ENCODE results near the gene BRF1.
"Not testable (repeated sequence)": the region's sequence is repeated elsewhere in the genome, so short reads cannot be mapped to it uniquely, and the experiment has no call there.

BRF1 gene, protein sequence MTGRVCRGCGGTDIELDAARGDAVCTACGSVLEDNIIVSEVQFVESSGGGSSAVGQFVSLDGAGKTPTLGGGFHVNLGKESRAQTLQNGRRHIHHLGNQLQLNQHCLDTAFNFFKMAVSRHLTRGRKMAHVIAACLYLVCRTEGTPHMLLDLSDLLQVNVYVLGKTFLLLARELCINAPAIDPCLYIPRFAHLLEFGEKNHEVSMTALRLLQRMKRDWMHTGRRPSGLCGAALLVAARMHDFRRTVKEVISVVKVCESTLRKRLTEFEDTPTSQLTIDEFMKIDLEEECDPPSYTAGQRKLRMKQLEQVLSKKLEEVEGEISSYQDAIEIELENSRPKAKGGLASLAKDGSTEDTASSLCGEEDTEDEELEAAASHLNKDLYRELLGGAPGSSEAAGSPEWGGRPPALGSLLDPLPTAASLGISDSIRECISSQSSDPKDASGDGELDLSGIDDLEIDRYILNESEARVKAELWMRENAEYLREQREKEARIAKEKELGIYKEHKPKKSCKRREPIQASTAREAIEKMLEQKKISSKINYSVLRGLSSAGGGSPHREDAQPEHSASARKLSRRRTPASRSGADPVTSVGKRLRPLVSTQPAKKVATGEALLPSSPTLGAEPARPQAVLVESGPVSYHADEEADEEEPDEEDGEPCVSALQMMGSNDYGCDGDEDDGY

GRCh38 chr14:105300542-105301102 is at the start of gene BRF1:
Gene BRF1, minus strand, starts transcription at chr14:105301001. Its CDS starts 372 bp downstream, at chr14:105300629.
- DNase-seq (ENCODE audit: low read depth) = peak; percentile 83

DNA sequence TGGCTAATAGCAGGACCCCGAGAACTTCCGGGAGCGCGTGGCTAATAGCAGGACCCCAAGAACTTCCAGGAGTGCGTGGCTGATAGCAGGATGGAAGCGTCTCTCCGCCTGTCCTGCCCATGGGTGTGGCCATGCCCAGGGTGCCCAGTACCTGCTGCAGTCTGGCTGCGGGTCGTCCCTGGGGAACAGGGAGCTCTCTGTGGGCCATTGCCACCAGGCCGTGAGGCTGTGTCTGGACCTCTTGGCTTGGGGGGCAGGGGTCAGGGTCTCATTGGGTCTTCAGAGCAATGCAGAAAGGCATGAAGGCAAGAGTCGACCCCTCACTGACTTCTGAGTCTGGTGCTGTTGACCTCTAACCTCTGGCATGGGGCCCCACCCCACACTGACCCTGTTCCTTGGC is 49.2 kb upstream of the BRF1 start:
- no peak for DNase-seq (ENCODE audit: low read depth)

GRCh38 chr14:105348945-105349699 is 48.3 kb upstream of the BRF1 start:
- no peak for DNase-seq (ENCODE audit: low read depth)

DNA sequence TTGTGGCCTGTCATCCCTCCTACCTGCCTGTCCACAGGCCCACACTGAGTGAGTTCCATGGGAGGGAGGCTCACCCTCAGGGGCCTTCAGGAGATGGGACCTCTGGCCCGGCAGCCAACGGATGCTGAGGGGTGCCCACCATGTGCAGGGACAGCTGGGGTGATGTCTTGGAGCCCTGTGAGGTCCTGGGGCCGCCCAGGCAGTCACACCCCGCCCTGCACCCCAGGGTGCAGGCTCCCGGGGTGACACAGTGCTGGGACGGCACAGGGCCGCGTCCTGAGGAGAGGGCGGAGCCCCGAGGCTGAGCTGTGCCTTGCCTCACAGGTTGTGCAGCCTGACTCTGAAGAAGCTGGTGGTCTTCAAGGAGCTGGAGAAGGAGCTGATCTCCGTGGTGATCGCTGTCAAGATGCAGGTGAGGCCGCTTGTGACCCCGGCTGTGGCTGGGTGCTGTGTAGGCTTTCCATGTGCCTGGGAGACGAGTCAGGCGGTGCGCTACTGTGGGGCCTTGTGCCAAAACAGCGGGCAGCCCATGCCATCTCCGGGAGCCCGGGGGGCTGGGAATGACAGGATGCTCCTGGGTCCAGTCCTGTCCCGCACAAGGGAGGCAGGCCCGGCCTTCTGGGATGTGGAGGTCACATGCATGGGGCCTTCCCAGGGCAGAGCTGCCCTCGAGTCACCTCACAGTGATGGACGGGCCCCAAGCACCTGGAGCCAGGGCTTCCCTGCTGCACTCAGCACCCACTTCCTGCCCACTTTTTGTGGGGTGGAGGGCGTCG is 47.6 kb upstream of the BRF1 start:
- no peak for DNase-seq (ENCODE audit: low read depth)

DNA sequence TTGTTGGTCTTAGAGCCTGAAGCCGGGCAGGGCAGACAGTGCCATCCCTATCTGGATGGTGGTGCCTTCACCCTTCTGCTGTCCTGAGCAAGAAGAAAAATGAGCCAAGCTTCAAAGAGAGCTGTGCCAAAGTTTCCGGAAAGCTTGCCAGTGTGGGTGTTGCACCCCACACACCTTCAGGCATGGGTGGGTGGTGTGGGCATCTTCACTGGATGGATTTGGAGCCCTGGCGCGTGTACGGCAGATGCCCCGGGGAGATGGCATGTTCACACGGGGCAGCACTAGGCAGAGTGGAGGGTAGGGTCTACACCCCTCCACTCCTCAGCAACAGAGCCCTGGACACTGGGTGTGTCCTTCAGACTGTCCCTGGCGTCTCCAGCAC is 46.8 kb upstream of the BRF1 start:
- DNase-seq (ENCODE audit: low read depth) = no peak

- no peak for DNase-seq (ENCODE audit: low read depth)
Measured at GRCh38 chr14:105346876-105347586, 46.2 kb upstream of the BRF1 start.

GRCh38 chr14:105346200-105346533 is 45.4 kb upstream of the BRF1 start:
- DNase-seq (ENCODE audit: low read depth) = no peak

- DNase-seq (ENCODE audit: low read depth) = no peak
Measured at GRCh38 chr14:105343194-105343593, 42.4 kb upstream of the BRF1 start.

- no peak for DNase-seq (ENCODE audit: low read depth)
Measured at GRCh38 chr14:105340821-105341733, 40.3 kb upstream of the BRF1 start.

DNA sequence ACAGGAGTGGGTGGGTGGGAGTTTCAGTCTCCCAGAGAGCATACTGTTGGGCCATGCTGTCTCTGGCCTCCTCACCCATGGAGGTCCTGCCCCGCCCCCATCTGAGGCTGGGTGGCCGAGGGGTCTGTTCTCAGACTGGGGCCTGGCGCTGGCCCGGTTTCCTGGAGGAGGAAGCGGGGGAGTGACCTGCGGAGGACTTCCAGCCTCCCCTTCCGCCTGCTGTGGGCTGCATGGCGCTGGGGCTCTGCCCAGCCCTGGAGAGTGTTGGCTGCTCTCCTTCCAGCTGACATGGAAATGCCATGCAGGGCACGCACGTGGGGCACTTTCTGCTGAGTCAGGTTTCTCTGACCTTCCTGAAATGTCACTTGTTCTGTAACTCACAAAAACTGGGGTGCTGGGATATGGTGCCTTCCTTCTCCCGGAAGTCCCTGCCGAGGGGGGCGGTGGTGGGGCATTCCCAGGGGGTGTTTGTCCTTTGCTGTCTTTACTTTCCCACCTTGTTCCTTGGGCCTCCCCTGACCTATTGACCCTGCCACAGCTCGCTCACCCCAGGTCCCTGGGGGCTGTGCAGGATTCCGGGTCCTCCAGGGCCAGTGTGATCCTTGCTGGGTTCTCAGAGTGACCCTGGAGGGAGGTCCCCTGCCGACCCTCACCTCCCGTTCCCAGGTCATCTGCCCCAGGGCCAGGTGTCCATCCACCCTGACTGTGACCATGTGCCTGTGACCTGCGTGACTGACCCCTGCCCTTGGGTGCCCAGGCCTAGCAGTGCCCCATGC is 37.4 kb upstream of the BRF1 start:
- DNase-seq (ENCODE audit: low read depth) = no peak

GRCh38 chr14:105337433-105337832 is 36.6 kb upstream of the BRF1 start:
- DNase-seq (ENCODE audit: low read depth) = no peak

DNA sequence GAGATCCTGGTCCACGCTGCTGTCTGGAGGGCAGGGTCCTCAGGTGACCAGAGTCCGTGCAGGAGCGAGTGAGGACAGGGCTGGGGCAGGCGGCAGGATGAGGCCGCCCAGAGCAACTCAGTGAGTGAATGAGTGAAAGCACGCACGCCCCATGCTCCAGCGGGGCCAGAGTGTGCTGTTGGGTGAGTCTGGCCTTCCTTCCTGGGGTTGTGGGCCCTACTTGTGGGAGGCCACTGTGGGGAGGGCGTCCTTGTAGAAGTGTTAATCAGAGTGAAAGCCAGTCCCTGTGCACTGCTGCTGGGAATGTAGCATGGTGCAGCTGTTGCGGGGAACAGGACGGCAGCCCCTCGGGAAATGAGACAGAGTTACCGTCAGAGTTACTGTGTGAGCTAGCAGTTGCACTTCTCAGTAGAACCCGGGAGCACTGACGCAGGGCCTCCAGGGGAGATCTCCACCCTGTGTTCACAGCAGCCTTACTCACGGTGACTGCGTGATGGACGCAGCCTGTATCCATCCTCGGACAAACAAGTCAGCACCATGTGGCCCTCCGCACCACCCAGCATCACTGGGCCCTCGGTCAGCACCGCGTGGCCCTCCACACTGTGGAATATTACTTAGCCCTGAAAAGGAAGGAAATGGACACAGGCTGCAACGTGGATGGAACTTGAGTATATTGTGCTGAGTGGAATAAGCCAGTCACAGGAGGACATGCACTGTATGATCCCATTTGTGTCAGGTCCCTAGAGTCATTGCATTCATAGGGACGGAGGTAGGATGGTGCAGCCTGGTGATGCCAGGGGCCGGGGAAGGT is 35.9 kb upstream of the BRF1 start:
- no peak for DNase-seq (ENCODE audit: low read depth)

DNA sequence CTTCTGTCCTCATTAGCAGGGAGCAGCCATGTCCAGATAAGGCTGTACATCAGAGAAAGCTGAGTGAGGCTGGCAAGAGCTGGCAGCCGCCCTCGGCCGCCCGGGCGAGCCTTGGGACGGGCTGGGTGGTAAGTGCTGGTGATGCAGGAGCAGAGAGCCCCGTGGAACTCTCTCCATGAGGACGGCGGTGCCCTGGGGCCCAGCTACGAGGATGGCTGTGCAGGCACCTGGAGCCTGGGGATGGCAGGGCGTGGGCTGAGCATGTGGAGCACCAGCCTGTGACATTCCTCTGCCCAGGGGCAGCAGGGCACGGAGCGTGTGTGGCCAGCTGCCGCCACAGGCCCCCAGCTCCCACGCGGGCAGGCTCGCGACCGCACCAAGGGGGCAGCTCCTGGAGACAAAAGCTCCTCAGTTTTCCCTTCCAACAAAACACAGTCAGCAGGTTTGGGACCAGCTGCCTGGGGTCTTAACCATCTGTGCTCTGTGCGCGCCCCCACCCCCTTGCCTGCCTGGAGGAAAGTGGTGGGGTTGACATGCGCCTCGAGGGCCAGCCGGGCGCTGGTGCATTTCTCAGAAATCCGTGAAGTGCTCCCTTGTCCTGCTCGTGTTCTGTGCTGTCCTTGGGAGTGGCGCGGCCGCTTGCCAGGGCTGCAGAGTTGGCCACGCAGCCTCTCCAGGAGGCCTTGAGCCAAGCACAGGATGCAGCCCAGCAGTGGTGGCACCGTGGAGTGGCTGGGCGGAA is 35.1 kb upstream of the BRF1 start:
- no peak for DNase-seq (ENCODE audit: low read depth)

- DNase-seq (ENCODE audit: low read depth) = not testable (repeated sequence)
Measured at GRCh38 chr14:105335231-105335542, 34.4 kb upstream of the BRF1 start.

DNA sequence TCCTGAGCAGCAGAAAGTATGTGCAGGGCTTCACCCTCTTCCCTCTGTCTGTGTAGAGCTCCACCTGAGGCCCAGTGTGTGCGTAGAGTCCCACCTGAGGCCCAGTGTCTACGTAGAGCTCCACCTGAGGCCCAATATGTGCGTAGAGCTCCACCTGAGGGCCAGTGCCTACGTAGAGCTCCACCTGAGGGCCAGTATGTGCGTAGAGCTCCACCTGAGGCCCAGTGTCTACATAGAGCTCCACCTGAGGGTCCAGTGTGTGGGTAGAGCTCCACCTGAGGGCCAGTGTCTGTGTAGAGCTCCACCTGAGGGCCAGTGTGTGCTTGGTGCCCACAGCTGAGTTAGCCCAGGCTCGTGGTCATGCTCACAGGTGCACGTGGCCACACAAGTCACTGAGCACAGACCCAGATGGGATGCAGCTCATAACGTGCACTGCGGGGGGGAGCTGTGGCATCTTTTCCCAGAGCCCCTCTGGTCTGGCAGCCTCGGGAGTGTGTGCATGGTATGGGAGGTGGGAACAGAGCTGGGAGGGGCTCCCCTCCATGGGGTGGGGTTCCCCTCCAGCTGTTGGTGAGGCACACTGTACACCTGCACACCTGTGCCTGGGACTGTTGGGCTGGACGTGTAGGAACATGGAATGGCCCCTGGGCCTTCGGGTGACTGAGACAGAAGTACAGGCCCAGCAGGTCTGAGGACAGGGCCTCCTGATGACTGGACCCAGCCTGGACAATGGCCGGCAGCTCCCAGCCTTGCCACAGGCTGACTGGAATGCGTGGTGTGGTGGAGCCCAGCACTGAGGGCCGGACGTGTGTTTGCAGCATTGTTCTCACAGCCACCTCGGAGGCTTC is 33.8 kb upstream of the BRF1 start:
- DNase-seq (ENCODE audit: low read depth) = no peak

DNA sequence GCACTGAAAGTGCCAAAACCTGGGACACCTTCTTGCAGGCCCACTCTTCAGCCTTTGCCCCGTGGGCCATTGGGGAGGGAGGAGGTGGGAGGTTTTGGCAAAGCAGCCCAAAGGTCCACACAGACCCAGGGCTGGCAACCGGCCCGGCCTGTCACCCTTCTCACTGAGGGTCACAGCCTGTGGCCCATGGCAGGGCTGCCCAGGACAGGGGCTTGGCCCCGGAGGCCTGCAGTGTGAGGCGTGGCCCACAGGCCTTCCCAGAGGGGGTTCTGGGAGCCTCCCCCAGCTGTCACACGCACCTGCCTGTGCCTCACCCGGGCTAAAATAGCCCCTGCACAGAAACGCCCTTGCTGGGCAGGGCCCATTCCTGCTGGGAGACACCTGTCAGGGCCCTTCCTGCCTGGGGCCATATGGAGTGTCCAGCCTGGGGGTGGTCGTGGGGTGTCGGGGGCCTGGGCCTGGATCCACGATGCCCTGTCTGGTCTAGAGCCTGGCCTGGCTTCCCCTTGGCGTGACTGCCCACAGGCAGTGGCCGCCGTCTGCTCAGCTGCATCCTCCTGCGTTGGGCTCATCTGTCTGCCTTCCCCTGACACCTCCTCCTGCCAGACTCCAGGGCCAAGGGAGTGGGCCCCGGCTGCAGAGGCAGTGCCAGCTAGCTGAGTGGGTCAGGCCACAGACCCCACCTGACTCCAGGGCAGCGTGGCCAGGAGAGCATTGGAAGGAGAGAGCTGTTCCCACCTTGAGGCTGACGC is 33.0 kb upstream of the BRF1 start:
- DNase-seq (ENCODE audit: low read depth) = no peak

Measured in fibroblast of the conjunctiva (primary cell).